HEK293 (cell line): ENCODE results near the gene DPYSL3.

ENCODE experiments used
- GLIS1 ChIP-seq: fragments of 450-650 bp; formaldehyde crosslinking; IDR thresholded peaks from 2 replicates; pipeline ENCODE4 v1.5.1; 2016; ENCODE audit warnings: missing biosample characterization, missing genetic modification characterization
- HOXA7 ChIP-seq: sonication (generic); formaldehyde crosslinking; IDR thresholded peaks from 2 replicates; pipeline ENCODE4 v1.8.1; 2022; ENCODE audit warnings: missing genetic modification reagents, borderline replicate concordance
- KLF9 ChIP-seq: fragments of 450-650 bp; formaldehyde crosslinking; IDR thresholded peaks from 2 replicates; pipeline ENCODE4 v1.5.1; 2016; ENCODE audit warnings: missing biosample characterization, missing genetic modification characterization, low read depth
- REST ChIP-seq: fragments of 450-650 bp; formaldehyde crosslinking; IDR thresholded peaks from 2 replicates; pipeline ENCODE4 v1.5.1; 2016; ENCODE audit warnings: missing biosample characterization, missing genetic modification characterization
- TCF7L2 ChIP-seq: IDR thresholded peaks from 2 replicates; pipeline ENCODE4 v1.6.1; 2011; ENCODE audit warnings: low read depth, mild to moderate bottlenecking, inconsistent platforms, low read length, moderate library complexity, borderline replicate concordance
- ZBTB11 ChIP-seq: fragments of 450-650 bp; formaldehyde crosslinking; conservative IDR thresholded peaks from 2 replicates; pipeline ENCODE4 v1.5.1; 2016; ENCODE audit warnings: low read depth, missing biosample characterization, missing genetic modification characterization
- ZNF24 ChIP-seq: fragments of 450-650 bp; formaldehyde crosslinking; IDR thresholded peaks from 2 replicates; pipeline ENCODE4 v1.5.1; 2016; ENCODE audit warnings: missing biosample characterization, missing genetic modification characterization
- ZNF311 ChIP-seq: fragments of 450-650 bp; formaldehyde crosslinking; IDR thresholded peaks from 2 replicates; pipeline ENCODE4 v1.5.1; 2017; ENCODE audit warnings: missing biosample characterization, missing genetic modification characterization, borderline replicate concordance
- ZNF394 ChIP-seq: fragments of 450-650 bp; formaldehyde crosslinking; IDR thresholded peaks from 2 replicates; pipeline ENCODE4 v1.5.1; 2016; ENCODE audit warnings: missing biosample characterization, missing genetic modification characterization, mild to moderate bottlenecking, moderate library complexity, borderline replicate concordance
- ZNF514 ChIP-seq: fragments of 450-650 bp; formaldehyde crosslinking; IDR thresholded peaks from 2 replicates; pipeline ENCODE4 v1.5.1; 2016; ENCODE audit warnings: missing biosample characterization, missing genetic modification characterization
- ZNF639 ChIP-seq: fragments of 450-650 bp; formaldehyde crosslinking; IDR thresholded peaks from 2 replicates; pipeline ENCODE4 v1.5.1; 2016; ENCODE audit warnings: missing biosample characterization, missing genetic modification characterization
- ZNF792 ChIP-seq: fragments of 450-650 bp; formaldehyde crosslinking; IDR thresholded peaks from 2 replicates; pipeline ENCODE4 v1.5.1; 2016; ENCODE audit warnings: missing biosample characterization, missing genetic modification characterization
- TF ChIP-seq, protein P1 (sequence below): fragments of 450-650 bp; formaldehyde crosslinking; IDR thresholded peaks from 2 replicates; pipeline ENCODE4 v1.5.1; 2016; ENCODE audit warnings: missing biosample characterization, missing genetic modification characterization

DNA sequence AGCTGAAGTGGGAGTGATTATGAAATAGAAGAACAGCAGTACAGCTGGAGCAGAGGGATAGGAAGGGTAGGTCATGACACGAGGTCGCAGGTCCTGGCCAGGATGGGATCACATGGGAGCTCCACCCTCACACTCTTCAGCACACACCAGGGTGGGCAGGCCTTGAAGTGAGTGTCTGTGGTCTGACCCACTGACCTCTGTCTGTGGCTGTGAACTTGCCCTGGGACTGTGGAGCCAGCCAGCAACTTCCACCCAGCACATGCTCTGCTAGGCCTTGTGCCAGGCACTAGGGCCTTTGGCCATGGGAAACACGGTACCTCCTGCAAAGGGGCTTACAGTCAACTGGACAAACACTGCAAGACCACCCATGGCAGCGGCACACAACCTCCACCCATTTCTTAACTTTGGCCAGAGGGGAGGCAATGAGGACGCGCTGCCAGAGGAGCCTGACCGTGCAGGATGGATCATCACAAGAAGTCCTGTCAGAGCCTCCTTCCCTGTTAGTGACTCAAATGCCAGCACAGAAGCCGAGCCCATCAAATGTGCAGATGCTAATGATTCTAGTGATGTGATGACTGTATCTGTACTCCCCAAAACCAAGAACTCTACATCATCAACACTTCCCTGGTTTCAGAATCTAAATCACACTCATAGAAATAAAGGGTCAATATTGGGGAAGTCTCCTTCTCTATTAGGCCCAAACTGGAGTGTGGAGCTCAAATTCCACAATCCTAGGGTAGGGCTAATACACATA lies 113.6 kb downstream of the DPYSL3 start:
- TF ChIP-seq ZNF394 (tag by site-specific recombination) (no peak), GLIS1 (tag by site-specific recombination) (no peak), ZNF639 (tag by site-specific recombination) (no peak), ZBTB11 (no peak), ZNF24 (tag by site-specific recombination) (no peak), TCF7L2 (no peak), ZNF514 (no peak), ZNF311 (tag by site-specific recombination) (no peak), ZNF792 (no peak), KLF9 (no peak), HOXA7 (CRISPR knock-in tag) (no peak), REST (tag by site-specific recombination) (no peak)
- TF ChIP-seq, protein P1, sequence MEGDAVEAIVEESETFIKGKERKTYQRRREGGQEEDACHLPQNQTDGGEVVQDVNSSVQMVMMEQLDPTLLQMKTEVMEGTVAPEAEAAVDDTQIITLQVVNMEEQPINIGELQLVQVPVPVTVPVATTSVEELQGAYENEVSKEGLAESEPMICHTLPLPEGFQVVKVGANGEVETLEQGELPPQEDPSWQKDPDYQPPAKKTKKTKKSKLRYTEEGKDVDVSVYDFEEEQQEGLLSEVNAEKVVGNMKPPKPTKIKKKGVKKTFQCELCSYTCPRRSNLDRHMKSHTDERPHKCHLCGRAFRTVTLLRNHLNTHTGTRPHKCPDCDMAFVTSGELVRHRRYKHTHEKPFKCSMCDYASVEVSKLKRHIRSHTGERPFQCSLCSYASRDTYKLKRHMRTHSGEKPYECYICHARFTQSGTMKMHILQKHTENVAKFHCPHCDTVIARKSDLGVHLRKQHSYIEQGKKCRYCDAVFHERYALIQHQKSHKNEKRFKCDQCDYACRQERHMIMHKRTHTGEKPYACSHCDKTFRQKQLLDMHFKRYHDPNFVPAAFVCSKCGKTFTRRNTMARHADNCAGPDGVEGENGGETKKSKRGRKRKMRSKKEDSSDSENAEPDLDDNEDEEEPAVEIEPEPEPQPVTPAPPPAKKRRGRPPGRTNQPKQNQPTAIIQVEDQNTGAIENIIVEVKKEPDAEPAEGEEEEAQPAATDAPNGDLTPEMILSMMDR (tag by site-specific recombination) = no peak
